ENCODE results near the gene TNFRSF17.

DNA sequence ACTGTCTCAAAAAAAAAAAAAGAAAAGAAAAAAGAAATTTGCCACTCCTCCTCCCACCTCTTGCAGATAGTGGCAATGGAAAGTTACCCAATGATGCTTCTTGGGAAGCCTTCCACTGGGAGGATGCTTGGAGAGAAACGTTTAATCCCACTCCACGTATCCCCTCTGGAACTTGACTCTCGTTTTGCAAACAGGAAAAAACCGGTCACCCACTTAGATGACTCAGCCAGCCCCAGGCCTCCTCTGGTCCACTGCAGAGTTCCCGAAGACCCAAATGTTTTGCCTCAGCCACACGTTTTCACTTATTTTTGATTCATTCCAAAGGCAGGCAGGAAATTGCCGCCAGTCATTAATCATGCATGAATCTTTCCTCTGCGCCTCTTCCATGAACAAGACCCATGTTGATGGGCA is 9.3 kb upstream of the TNFRSF17 start:
- TF ChIP-seq, protein P1, sequence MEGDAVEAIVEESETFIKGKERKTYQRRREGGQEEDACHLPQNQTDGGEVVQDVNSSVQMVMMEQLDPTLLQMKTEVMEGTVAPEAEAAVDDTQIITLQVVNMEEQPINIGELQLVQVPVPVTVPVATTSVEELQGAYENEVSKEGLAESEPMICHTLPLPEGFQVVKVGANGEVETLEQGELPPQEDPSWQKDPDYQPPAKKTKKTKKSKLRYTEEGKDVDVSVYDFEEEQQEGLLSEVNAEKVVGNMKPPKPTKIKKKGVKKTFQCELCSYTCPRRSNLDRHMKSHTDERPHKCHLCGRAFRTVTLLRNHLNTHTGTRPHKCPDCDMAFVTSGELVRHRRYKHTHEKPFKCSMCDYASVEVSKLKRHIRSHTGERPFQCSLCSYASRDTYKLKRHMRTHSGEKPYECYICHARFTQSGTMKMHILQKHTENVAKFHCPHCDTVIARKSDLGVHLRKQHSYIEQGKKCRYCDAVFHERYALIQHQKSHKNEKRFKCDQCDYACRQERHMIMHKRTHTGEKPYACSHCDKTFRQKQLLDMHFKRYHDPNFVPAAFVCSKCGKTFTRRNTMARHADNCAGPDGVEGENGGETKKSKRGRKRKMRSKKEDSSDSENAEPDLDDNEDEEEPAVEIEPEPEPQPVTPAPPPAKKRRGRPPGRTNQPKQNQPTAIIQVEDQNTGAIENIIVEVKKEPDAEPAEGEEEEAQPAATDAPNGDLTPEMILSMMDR (conservative IDR thresholded peaks at IDR 0.05; ENCODE audit: low read length), result no peak
- TF ChIP-seq EZH2phosphoT487 (IDR thresholded peaks at IDR 0.05; ENCODE audit: borderline replicate concordance), result no peak
